SK-N-SH (cell line): ENCODE results near the gene TWSG1. TPM values are rescaled to one million over a fixed set of nuclear protein-coding genes. Genes with fewer than 3 reads are reported as not detected.

Experiments
- CTCF ChIA-PET: fragments of 300-600, 350-600 bp; formaldehyde crosslinking; extraction: SDS; loops from one replicate; lab custom pipeline; 2021; lab: Yijun Ruan, JAX
- POLR2A ChIA-PET: fragments of 350-600 bp; sonication (Branson Sonifier 250); formaldehyde crosslinking; extraction: SDS; loops from one replicate; lab custom pipeline; 2020; ENCODE audit warnings: antibody characterized with exemption, inconsistent platforms; lab: Yijun Ruan, JAX
- DNase-seq: peaks from one replicate; pipeline ENCODE4 v3.0.0; 2012
- H2AFZ ChIP-seq: fragments of 200-600 bp; sonication (generic); 2 replicates; pipeline ENCODE4 v1.8.1; 2016; ENCODE audit warnings: antibody characterized with exemption, mild to moderate bottlenecking, low read depth
- H3F3A ChIP-seq: fragments of 200-600 bp; sonication (generic); replicated peaks from 2 replicates; pipeline ENCODE3; 2016; ENCODE audit warnings: antibody characterized with exemption, mild to moderate bottlenecking; ENCODE audit not compliant: insufficient read depth
- H3K27ac ChIP-seq, 2 experiments: fragments of 200-500 bp in 1 of 2; fragments of 200-600 bp in 1 of 2; sonication (Bioruptor generic) in 1 of 2; sonication (generic), shearing (Covaris generic) in 1 of 2; 2 replicates each; pipeline versions ENCODE4 v1.5.1 to v1.6.1; 2014 to 2016; ENCODE audit warnings: low read depth in 2 of 2, inconsistent platforms in 1 of 2, low read length in 1 of 2, mild to moderate bottlenecking in 1 of 2, mixed read lengths in 1 of 2
- H3K27me3 ChIP-seq: fragments of 200-600 bp; sonication (generic), shearing (Covaris generic); 2 replicates; pipeline ENCODE4 v1.6.1; 2016; ENCODE audit warnings: mixed run types; ENCODE audit not compliant: insufficient read depth
- H3K36me3 ChIP-seq, 2 experiments: fragments of 200-500 bp in 1 of 2; fragments of 200-600 bp in 1 of 2; sonication (Bioruptor generic) in 1 of 2; sonication (generic) in 1 of 2; replicated peaks in 1 of 2; 2 replicates each; pipeline versions ENCODE3 to v1.5.1; 2014 to 2016; ENCODE audit warnings: low read length in 1 of 2, mild to moderate bottlenecking in 1 of 2; ENCODE audit not compliant: insufficient read depth in 2 of 2, control insufficient read depth in 1 of 2
- H3K4me1 ChIP-seq, 2 experiments: fragments of 200-500 bp in 1 of 2; fragments of 200-600 bp in 1 of 2; sonication (Bioruptor generic) in 1 of 2; sonication (generic), shearing (Covaris generic) in 1 of 2; 2 replicates each; pipeline versions ENCODE4 v1.5.1 to v1.6.1; 2014 to 2016; ENCODE audit warnings: low read depth in 1 of 2, low read length in 1 of 2, mixed run types in 1 of 2; ENCODE audit not compliant: insufficient read depth in 2 of 2, control insufficient read depth in 1 of 2
- H3K4me2 ChIP-seq: fragments of 200-600 bp; sonication (generic), shearing (Covaris generic); 2 replicates; pipeline ENCODE4 v1.6.1; 2017; ENCODE audit warnings: mixed run types
- H3K4me3 ChIP-seq, 2 experiments: fragments of 200-500 bp in 1 of 2; fragments of 200-600 bp in 1 of 2; sonication (Bioruptor generic) in 1 of 2; sonication (generic), shearing (Covaris generic) in 1 of 2; 2 replicates each; pipeline versions ENCODE4 v1.5.1 to v1.8.1; 2014 to 2016; ENCODE audit warnings: low read depth in 2 of 2, inconsistent platforms in 1 of 2, low read length in 1 of 2, mild to moderate bottlenecking in 1 of 2, mixed read lengths in 1 of 2, moderate library complexity in 1 of 2
- H3K79me2 ChIP-seq: fragments of 200-600 bp; sonication (generic); 2 replicates; pipeline ENCODE4 v1.8.1; 2017; ENCODE audit warnings: mild to moderate bottlenecking; ENCODE audit not compliant: insufficient read depth
- H3K9ac ChIP-seq: fragments of 200-600 bp; sonication (generic); 2 replicates; pipeline ENCODE4 v1.6.1; 2017; ENCODE audit warnings: mixed run types
- H3K9me2 ChIP-seq: fragments of 200-600 bp; sonication (generic); 2 replicates; pipeline ENCODE4 v1.6.1; 2017; ENCODE audit warnings: mixed run types
- H3K9me3 ChIP-seq: fragments of 200-600 bp; sonication (generic); 2 replicates; pipeline ENCODE4 v1.6.1; 2017; ENCODE audit warnings: mixed run types, mild to moderate bottlenecking, moderate library complexity
- H4K20me1 ChIP-seq: fragments of 200-600 bp; sonication (generic); 2 replicates; pipeline ENCODE4 v1.6.1; 2017; ENCODE audit warnings: mild to moderate bottlenecking, mixed run types; ENCODE audit not compliant: insufficient read depth
- CHD2 ChIP-seq: fragments of 150-350 bp; IDR thresholded peaks from 2 replicates; pipeline ENCODE4 v1.6.1; 2018; ENCODE audit warnings: low read length; ENCODE audit not compliant: partially characterized antibody
- CTCF ChIP-seq: fragments of 200-600 bp; sonication (generic); IDR thresholded peaks from 2 replicates; pipeline ENCODE4 v1.6.1; 2017; ENCODE audit warnings: antibody characterized with exemption, mild to moderate bottlenecking, moderate library complexity
- FOSL2 ChIP-seq: IDR thresholded peaks from 2 replicates; pipeline ENCODE4 v1.4.0; 2012; ENCODE audit warnings: low read depth, mild to moderate bottlenecking, moderate library complexity, borderline replicate concordance
- FOXJ3 ChIP-seq: sonication (generic); formaldehyde crosslinking; IDR thresholded peaks from 2 replicates; pipeline ENCODE4 v1.5.1; 2020; ENCODE audit warnings: mild to moderate bottlenecking, missing genetic modification reagents
- JUND ChIP-seq: IDR thresholded peaks from 2 replicates; pipeline ENCODE4 v1.4.0; 2012
- MAX ChIP-seq: IDR thresholded peaks from 2 replicates; pipeline ENCODE4 v1.4.0; 2012; ENCODE audit warnings: low read depth
- NFIC ChIP-seq: IDR thresholded peaks from 2 replicates; pipeline ENCODE4 v1.4.0; 2012; ENCODE audit warnings: borderline replicate concordance
- NRF1 ChIP-seq: IDR thresholded peaks from 2 replicates; pipeline ENCODE4 v1.6.1; 2012; ENCODE audit warnings: low read depth, mild to moderate bottlenecking, low read length
- PBX3 ChIP-seq: IDR thresholded peaks from 2 replicates; pipeline ENCODE4; 2012
- RAD21 ChIP-seq: IDR thresholded peaks from 2 replicates; pipeline ENCODE4 v1.6.1; 2012; ENCODE audit warnings: mild to moderate bottlenecking, low read length
- RCOR1 ChIP-seq: fragments of 150-350 bp; IDR thresholded peaks from 2 replicates; pipeline ENCODE4 v1.6.1; 2017; ENCODE audit warnings: antibody characterized with exemption, low read length
- REST ChIP-seq: IDR thresholded peaks from 2 replicates; pipeline ENCODE4 v1.6.1; 2012; ENCODE audit warnings: mild to moderate bottlenecking, low read depth, low read length, moderate library complexity
- SIN3A ChIP-seq: IDR thresholded peaks from 2 replicates; pipeline ENCODE4 v1.6.1; 2012; ENCODE audit warnings: low read depth, mild to moderate bottlenecking, low read length, moderate library complexity, borderline replicate concordance
- SMC3 ChIP-seq: IDR thresholded peaks from 2 replicates; pipeline ENCODE4 v1.6.1; 2012; ENCODE audit warnings: low read depth, low read length, improper control_type of control experiment
- TAF1 ChIP-seq: IDR thresholded peaks from 2 replicates; pipeline ENCODE4 v1.6.1; 2012; ENCODE audit warnings: low read depth, mild to moderate bottlenecking, low read length, moderate library complexity, borderline replicate concordance
- TCF12 ChIP-seq: IDR thresholded peaks from 2 replicates; pipeline ENCODE4 v1.4.0; 2012
- YY1 ChIP-seq: IDR thresholded peaks from 2 replicates; pipeline ENCODE4 v1.4.0; 2012; ENCODE audit warnings: low read depth, mild to moderate bottlenecking
- WGBS: methylation state at CpG from one replicate; pipeline ENCODE4 v1.1.6; 2017; ENCODE audit warnings: low lambda C conversion rate; 5-methylcytosine and 5-hydroxymethylcytosine counted together
- polyA plus RNA-seq, 3 experiments: library from polyadenylated mRNA; depleted of rRNA; stranded (reverse); fragments of >200 nt; gene quantifications; 2 replicates each; pipeline ENCODE4 v1.2.3, GENCODE V29; 2012

The TWSG1 gene
- polyA plus RNA-seq, 1 of the 3 experiments (the other 2 are of a cell fraction) = 44.0 TPM

GRCh38 chr18:9323750-9324445 lies 10.7 kb upstream of the TWSG1 start:
- Histone ChIP-seq H3F3A (no peaks in the 10 kb centered on the region), H3K27ac (no peak overlapping the region), H3K4me1 (no peaks in the 10 kb centered on the region), H3K36me3 (no peaks in the 10 kb centered on the region), H3K4me2 (no peak overlapping the region), H3K79me2 (no peaks in the 10 kb centered on the region), H3K9ac (no peak overlapping the region), H3K4me3 (no peak overlapping the region), H3K27me3 (no peaks in the 10 kb centered on the region), H3K9me2 (no peaks in the 10 kb centered on the region), H2AFZ (no peak overlapping the region), H4K20me1 (no peaks in the 10 kb centered on the region), H3K9me3 (no peaks in the 10 kb centered on the region)
- WGBS = 54% methylated on average over 3 of the region's 3 CpGs
- ChIA-PET POLR2A (no interaction called here), CTCF (no interaction called here)
- no peak for DNase-seq
- TF ChIP-seq JUND = peak; percentile 18; the same call in 1 of the 2 replicates
- TF ChIP-seq SIN3A = no peak
- 0 out of 2 replicates have a peak, but pooled peaks have one; percentile 21 for TF ChIP-seq FOSL2
- TF ChIP-seq CHD2 = no peak
- no peak for TF ChIP-seq MAX

DNA sequence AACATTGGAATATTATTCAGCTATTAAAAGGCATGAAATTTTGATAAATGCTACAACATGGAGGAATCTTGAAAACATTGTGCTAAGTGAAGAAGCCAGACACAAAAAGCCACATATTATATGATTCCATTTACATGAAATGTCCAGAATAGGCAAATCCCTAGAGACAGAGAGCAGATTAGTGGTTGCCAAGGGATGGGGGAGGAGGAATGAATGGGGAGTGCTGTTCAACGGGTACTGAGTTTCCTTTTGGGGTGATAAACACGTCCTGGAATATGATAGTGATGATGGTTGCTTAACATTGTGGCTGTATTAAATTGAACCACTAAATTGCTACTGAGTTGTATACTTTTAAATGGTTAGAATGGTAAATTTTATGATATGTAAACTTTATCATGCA lies 8.9 kb upstream of the TWSG1 start:
- Histone ChIP-seq H3K9me3 (no peaks in the 10 kb centered on the region), H3K4me1 (peaks cover 0 to 5% of the 10 kb centered on the region in 2 experiments; a peak in 1 of 4 replicates), H3K36me3 (no peaks in the 10 kb centered on the region), H2AFZ (no peak overlapping the region), H3K9ac (no peak overlapping the region), H4K20me1 (no peaks in the 10 kb centered on the region), H3K9me2 (no peaks in the 10 kb centered on the region), H3K79me2 (no peaks in the 10 kb centered on the region), H3K27ac (no peak overlapping the region), H3K27me3 (no peaks in the 10 kb centered on the region), H3K4me3 (no peak overlapping the region), H3F3A (no peaks in the 10 kb centered on the region), H3K4me2 (no peak overlapping the region)
- POLR2A ChIA-PET = no interaction called here
- no peak for DNase-seq
- 38% methylated on average over 2 of the region's 2 CpGs for WGBS
- no peak for TF ChIP-seq SMC3
- no peak for TF ChIP-seq NFIC
- no peak for TF ChIP-seq PBX3
- no peak for TF ChIP-seq RAD21
- no peak for TF ChIP-seq RCOR1
- no peak for TF ChIP-seq TCF12
- TF ChIP-seq TAF1 = no peak
- TF ChIP-seq CHD2 = no peak
- no peak for TF ChIP-seq NRF1
- TF ChIP-seq CTCF = no peak
- TF ChIP-seq YY1 = no peak
- TF ChIP-seq FOXJ3 (CRISPR knock-in tag) = no peak
- no peak for TF ChIP-seq MAX
- TF ChIP-seq REST = no peak
- CTCF ChIA-PET = no interaction called here
